Colon (tissue), 2 donors: Measurements from ENCODE around the gene PGBD5.

ENCODE experiments used
- FAIRE-seq: peaks from 2 replicates; lab custom pipeline; 2012; peaks lifted over from hg19 to GRCh38; lab: Jason Lieb, UNC
- donor health status: control.
- donor health status: control.

The PGBD5 gene

GRCh38 chr1:230347896-230348295 is 78.2 kb downstream of the PGBD5 start:
- no peak for FAIRE-seq

- no peak for FAIRE-seq
Observed at GRCh38 chr1:230345139-230345885, 80.8 kb downstream of the PGBD5 start.

GRCh38 chr1:230342699-230343098 is 83.4 kb downstream of the PGBD5 start:
- FAIRE-seq, result no peak

DNA sequence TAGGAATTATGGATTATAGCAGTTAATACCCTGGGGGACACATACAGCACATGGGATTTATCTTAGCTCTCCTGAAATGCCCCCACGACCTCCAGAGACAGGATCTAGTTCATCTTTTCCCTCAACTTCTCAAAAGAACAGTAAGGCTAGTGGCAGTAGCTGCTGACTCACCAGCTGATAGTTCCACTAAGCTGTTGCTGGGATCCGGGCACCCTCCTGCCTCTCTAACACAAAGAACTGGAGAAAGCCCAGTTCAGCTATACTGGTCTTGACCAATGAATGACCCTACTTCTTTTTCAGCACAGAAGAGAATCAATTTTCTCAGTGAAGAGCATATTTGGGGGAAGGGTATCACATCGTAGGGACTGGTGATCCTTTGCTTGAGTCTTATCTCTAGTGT is 84.1 kb downstream of the PGBD5 start:
- no peak for FAIRE-seq

- FAIRE-seq, result no peak
Observed at GRCh38 chr1:230341162-230341546, 85.0 kb downstream of the PGBD5 start.

DNA sequence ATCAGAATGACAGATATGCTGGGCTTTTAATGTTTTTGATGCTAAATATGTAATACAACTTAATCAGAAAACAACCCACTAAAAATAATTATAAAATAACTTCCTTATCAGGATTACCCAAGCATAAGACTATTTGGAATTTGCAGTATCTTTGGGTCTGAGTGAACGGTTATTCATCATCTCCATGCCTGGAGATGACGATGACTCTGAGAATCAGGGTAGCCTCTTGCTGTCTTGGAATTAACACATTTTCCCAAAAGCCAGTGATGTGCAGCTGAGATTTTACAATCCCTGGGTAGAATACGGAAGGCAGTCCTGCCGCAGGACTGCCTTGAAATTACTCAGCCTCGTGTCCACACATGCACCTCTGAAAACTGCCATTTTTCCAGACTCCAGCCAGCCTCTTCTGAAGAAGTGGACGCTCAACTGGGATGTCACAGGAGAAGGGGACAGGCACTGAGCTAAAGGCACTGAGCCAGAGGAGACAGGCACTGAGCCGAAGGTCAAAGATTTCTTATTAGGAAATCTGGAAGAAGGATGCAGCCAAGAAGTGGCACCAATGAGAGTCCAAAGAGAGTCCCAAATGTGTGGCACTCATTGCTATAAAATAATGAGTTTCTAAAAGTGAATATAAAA is 85.5 kb downstream of the PGBD5 start:
- no peak for FAIRE-seq

GRCh38 chr1:230339033-230339432 is 87.1 kb downstream of the PGBD5 start:
- FAIRE-seq, result no peak

- no peak for FAIRE-seq
Observed at GRCh38 chr1:230337266-230337665, 88.9 kb downstream of the PGBD5 start.

GRCh38 chr1:230335861-230336522 is 90.1 kb downstream of the PGBD5 start:
- FAIRE-seq, result no peak

DNA sequence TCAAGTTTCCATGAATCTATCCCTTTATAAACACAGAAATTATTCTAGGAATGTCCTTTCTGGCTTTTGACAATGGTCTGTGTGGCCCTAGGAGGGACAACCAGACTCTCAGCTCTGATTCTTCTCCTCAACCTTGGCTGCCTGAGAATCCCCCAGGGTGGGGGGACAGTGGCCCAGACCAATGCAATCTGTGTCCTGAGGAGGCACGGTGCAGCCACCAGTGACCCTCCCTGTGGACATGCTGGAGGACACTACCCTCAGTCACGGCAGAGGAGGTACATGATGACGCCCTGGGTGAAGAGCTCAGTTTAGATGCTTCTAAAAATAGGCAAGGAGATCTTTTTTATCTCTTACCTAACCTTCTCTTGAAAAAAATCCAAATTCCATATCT is 91.7 kb downstream of the PGBD5 start:
- no peak for FAIRE-seq

DNA sequence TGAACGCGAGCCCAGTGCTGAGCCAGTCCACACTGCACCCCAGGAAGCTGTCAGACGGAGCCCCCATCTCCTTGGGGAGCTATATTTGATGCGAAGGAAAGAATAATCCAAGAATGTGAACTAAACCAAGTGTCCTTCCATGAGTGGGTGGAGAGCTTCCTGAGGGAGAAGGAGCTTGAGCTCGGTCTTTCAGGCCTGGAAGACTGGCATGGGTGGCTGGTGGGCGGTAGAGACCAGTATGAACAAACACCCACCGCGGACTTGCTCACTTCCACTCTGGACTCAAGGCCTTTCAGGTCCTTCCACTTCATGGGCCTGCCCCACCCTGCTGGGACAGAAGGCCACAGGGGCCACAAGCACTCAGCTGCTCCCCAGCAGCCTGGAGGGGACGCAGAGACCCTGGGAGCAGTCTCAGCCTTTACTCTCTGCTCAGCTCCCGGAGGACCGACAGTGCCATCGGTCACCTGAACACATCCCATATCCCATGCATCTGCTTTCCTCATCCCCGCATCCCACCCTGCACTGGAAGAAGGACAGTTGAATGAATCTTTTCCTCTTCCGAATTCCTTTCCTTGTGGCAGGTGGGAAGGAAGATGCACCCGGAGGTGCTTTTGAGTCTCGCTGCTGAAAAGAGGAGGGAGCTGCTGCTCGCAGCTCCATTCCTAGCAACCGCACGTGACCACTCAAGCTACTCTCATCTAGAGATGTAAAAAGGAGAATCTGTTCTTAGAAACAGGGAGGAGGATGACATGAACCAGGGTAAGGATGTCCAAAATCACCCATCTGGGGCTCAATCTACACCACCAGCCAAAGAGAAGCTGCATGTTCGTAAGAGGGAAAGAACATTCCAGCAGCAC is 92.3 kb downstream of the PGBD5 start:
- FAIRE-seq, result no peak

DNA sequence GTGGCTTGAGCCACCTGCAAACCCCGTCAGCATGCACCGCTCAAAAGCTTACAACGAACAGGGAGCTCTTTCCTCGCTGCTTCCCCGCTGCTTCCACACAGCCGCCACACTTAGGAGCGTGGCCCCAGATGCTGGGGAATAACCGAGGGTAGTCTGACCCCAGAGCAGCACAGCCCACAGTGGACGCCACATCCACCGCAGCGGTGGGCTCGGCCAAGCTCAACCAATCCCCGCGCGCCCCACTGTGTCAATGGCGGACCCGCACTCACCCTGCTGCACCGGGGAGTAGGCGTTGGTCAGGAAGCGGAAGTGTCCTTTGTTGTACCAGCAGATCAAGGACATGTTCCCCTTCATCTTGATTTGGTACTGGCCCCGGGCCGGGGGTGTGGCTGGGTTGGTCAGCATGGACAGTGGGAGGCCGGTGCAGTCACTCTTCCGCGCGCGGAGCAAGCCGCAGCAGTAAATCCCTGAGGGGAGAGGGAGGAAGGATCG is 93.5 kb downstream of the PGBD5 start:
- FAIRE-seq, result no peak

GRCh38 chr1:230332061-230332460 is 94.1 kb downstream of the PGBD5 start:
- no peak for FAIRE-seq

- FAIRE-seq, result no peak
Observed at GRCh38 chr1:230330157-230330556, 96.0 kb downstream of the PGBD5 start.

GRCh38 chr1:230328342-230329015 is 97.7 kb downstream of the PGBD5 start:
- no peak for FAIRE-seq

- no peak for FAIRE-seq
Observed at GRCh38 chr1:230327892-230328284, 98.2 kb downstream of the PGBD5 start.

DNA sequence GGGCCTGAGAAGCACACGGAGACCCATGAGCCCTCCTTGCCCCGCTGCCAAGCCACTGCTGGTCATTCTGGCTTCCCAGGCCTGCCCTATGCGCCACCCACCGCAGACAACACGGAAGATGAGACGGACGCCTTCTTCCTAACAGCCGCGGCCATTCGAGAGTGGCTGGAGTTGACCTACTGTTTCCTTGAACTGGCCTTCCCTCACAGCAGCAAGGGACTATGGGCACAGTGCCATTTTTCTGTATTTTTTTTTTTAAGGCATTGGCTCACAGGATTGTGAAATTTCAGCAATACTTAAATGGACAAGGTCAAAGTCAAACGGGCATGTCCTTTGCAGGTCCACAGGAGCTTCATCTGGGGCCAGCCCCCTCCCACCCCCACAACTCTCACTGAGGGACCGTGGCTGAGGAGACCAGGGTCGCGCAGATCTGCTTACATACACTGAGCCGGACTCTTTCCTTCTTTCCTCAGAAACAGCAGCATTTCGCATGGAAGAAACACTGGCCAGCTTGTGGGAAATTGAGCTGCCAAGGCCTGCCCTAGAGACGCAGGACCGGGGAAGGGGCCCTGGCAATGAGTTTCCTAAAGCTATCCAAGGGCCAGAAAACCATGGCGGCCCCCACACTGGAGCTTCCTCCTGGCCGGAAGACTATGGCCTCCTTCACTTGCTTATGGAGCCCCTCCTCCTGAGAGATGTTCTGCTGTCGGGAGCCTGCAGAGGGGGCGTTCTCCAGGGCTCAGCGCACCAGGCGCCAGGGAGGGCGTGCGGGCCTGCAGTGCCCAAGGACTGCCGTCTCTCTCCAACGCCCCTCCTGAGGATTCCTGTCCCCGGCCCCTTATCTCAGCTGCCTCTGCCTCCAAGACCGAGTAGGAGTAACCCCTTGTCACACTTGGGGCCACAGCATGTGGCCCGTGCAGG is 98.9 kb downstream of the PGBD5 start:
- no peak for FAIRE-seq

DNA sequence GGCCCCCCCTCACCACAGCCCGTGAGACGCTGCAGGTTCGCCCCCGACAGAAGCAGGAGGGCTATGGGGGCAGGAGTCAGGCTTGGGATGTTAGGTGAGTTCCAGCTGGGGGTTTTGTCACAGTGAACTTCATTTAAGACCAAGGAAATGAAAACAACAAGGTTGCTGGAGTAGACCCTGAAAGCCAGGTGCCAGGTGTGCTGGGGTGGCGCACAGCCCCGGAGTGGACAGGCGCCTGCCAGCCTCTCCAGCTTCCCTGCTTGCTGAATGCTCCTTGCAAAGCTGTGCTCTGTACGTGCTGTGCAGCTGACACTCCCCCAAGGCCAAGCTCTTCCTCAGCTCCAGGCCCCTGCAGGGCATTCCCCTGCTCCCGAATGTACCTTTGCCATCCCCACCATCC is 102.4 kb downstream of the PGBD5 start:
- no peak for FAIRE-seq

- FAIRE-seq, result no peak
Observed at GRCh38 chr1:230322967-230323547, 103.1 kb downstream of the PGBD5 start.

DNA sequence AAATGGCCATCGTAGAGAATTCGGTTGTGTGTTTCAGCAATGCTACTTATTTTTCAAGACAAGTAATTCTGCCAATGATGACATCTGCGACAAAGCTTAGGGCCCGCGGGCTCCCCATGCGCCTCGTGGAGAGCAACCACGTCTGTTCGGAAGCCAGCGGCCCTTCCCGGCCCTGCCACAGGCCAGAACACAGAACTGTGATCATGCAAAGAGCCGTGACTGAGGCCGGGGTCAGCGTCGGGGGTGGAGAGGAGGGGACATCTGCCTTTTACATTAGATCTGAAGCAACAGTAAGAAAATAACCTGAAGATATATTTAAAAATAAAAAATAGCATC is 103.7 kb downstream of the PGBD5 start:
- FAIRE-seq, result no peak
